ENCODE measurements around the gene FSTL3. TPM values are rescaled to one million over a fixed set of nuclear protein-coding genes. Genes with fewer than 3 reads are reported as not detected.

The FSTL3 gene
- total RNA-seq, 1 experiment from 2014 or later = 6.8 TPM

DNA sequence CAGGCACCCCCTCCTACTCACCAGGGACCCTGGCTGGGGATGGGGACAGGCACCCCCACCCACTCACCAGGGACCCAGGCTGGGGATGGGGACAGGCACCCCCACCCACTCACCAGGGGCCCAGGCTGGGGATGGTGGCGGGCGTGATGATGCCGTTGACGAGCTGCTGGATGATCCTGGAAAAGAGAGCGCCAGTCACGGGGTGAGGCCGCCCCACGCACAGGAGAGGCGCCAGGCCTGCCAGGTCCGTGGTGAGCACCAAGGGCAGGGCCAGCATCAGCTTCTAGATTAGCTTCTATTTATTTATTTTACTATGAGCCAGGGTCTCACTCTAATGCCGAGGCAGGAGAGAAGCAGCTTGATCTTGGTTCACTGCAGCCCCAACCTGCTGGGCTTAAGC, 26.1 kb upstream of the FSTL3 start:
- H3K79me2 ChIP-seq (ENCODE audit: insufficient read depth, low read length) = peaks cover 15% of the 10 kb centered on the region
- H3K9me3 Mint-ChIP-seq = no peaks in the 10 kb centered on the region; a peak in 1 of 5 replicates

More for the DNA sequence above, 26.1 kb upstream of the FSTL3 start:
- no peak overlapping the region for H2AFZ ChIP-seq (ENCODE audit: low read length)
- H3K4me3 Mint-ChIP-seq = no peak overlapping the region
- no peaks in the 10 kb centered on the region for H3K4me1 Mint-ChIP-seq
- no peak overlapping the region for H2AK5ac ChIP-seq (ENCODE audit: insufficient read length, low read length)
- H4K8ac ChIP-seq (replicated peaks; ENCODE audit: insufficient read length, low read depth, low read length) = no peak overlapping the region
- no peak overlapping the region for H3K4me2 ChIP-seq (ENCODE audit: insufficient read depth, insufficient read length, low read length)
- no peak overlapping the region for H3K9ac ChIP-seq (ENCODE audit: extremely low read depth, insufficient read length, low read length)
- no peak overlapping the region for H2BK5ac ChIP-seq (ENCODE audit: insufficient read length, low read length)
- H3K27ac ChIP-seq (ENCODE audit: insufficient read length, low read depth, low read length) = no peak overlapping the region
- peaks cover 10% of the 10 kb centered on the region for H3K79me1 ChIP-seq (ENCODE audit: insufficient read depth, low read depth, low read length, poor library complexity, severe bottlenecking)
- H3T11ph ChIP-seq (ENCODE audit: low read length) = no peak overlapping the region
- H3K36me3 Mint-ChIP-seq (ENCODE audit: insufficient read depth in 1 of 3, low read depth in 3 of 3) = peaks cover 10 to 36% (median 28%) of the 10 kb centered on the region in 3 experiments; a peak in 6 of 7 replicates
- no peak overlapping the region for H2BK120ac ChIP-seq (ENCODE audit: low read depth, low read length, poor library complexity, severe bottlenecking)
- H4K20me1 ChIP-seq (ENCODE audit: control insufficient read depth, insufficient read depth, insufficient read length) = no peaks in the 10 kb centered on the region
- no CpG with 5 or more reads among the region's 11 CpGs for WGBS (ENCODE audit: extremely low coverage, insufficient read length, low lambda C conversion rate)
- H3K27ac Mint-ChIP-seq = no peak overlapping the region
- no peak overlapping the region for H3K18ac ChIP-seq (ENCODE audit: insufficient read length, low read depth, low read length)
- TF ChIP-seq, protein P1, sequence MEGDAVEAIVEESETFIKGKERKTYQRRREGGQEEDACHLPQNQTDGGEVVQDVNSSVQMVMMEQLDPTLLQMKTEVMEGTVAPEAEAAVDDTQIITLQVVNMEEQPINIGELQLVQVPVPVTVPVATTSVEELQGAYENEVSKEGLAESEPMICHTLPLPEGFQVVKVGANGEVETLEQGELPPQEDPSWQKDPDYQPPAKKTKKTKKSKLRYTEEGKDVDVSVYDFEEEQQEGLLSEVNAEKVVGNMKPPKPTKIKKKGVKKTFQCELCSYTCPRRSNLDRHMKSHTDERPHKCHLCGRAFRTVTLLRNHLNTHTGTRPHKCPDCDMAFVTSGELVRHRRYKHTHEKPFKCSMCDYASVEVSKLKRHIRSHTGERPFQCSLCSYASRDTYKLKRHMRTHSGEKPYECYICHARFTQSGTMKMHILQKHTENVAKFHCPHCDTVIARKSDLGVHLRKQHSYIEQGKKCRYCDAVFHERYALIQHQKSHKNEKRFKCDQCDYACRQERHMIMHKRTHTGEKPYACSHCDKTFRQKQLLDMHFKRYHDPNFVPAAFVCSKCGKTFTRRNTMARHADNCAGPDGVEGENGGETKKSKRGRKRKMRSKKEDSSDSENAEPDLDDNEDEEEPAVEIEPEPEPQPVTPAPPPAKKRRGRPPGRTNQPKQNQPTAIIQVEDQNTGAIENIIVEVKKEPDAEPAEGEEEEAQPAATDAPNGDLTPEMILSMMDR (conservative IDR thresholded peaks at IDR 0.05) = no peak
- H3K23ac ChIP-seq (ENCODE audit: insufficient read length, low read depth, low read length) = no peak overlapping the region
- H3K27me3 Mint-ChIP-seq (ENCODE audit: low read depth) = no peaks in the 10 kb centered on the region
- H4K5ac ChIP-seq (ENCODE audit: insufficient read length, low read depth, low read length) = no peak overlapping the region
- no peak overlapping the region for H4K91ac ChIP-seq (ENCODE audit: insufficient read length, low read depth, low read length)
- H2BK15ac ChIP-seq (ENCODE audit: low read depth, low read length) = no peak overlapping the region
- DNase-seq = no peak
- no peak overlapping the region for H2BK20ac ChIP-seq (ENCODE audit: low read depth, low read length, poor library complexity, severe bottlenecking)
- H3K56ac ChIP-seq (ENCODE audit: insufficient read length, low read depth, low read length) = no peak overlapping the region
- no peaks in the 10 kb centered on the region for H3K27me3 ChIP-seq (ENCODE audit: insufficient read depth, low read length)
- no peak overlapping the region for H2BK12ac ChIP-seq (ENCODE audit: insufficient read length, low read depth, low read length)
- no peaks in the 10 kb centered on the region for H3K4me1 ChIP-seq (ENCODE audit: insufficient read depth, low read length)
- no peaks in the 10 kb centered on the region for H3K23me2 ChIP-seq (ENCODE audit: insufficient read length, low read depth, low read length, poor library complexity, severe bottlenecking)
- no peak overlapping the region for H3K14ac ChIP-seq (ENCODE audit: insufficient read depth, low read length)
- H3K4ac ChIP-seq (ENCODE audit: low read depth, low read length) = no peak overlapping the region
- H3K9me3 ChIP-seq (ENCODE audit: control insufficient read depth, low read depth, low read length) = no peaks in the 10 kb centered on the region

All from H9 (cell line).